Thymus (tissue), 11 donors: Measurements from ENCODE around the gene DIP2C. TPM values are rescaled to one million over a fixed set of nuclear protein-coding genes. Genes with fewer than 3 reads are reported as not detected.
"Not testable (repeated sequence)": the region's sequence is repeated elsewhere in the genome, so short reads cannot be mapped to it uniquely, and the experiment has no call there.

Source experiments
- DNase-seq, 9 donors: peaks; one replicate each; pipeline ENCODE4 v3.0.0-alpha.2; 2013; ENCODE audit warnings: low spot score in 9 of 9, low read depth in 6 of 9, missing footprints in 1 of 9
- H3K27ac ChIP-seq, 2 donors: one replicate each; pipeline ENCODE4 v1.5.1; 2013; ENCODE audit warnings: control low read depth in 1 of 2, low read depth in 1 of 2, low read length in 1 of 2, mild to moderate bottlenecking in 1 of 2, moderate library complexity in 1 of 2
- H3K27me3 ChIP-seq, 2 donors: one replicate each; pipeline ENCODE4 v1.5.1; 2013; ENCODE audit warnings: low read length in 1 of 2; ENCODE audit not compliant: control insufficient read depth in 2 of 2, insufficient read depth in 1 of 2
- H3K36me3 ChIP-seq, 2 donors: one replicate each; pipeline ENCODE4 v1.5.1; 2013; ENCODE audit warnings: low read length in 1 of 2, mild to moderate bottlenecking in 1 of 2, moderate library complexity in 1 of 2; ENCODE audit not compliant: control insufficient read depth in 2 of 2, insufficient read depth in 2 of 2
- H3K4me1 ChIP-seq, 2 donors: one replicate each; pipeline ENCODE4 v1.5.1; 2013; ENCODE audit warnings: low read length in 2 of 2; ENCODE audit not compliant: control insufficient read depth in 2 of 2, insufficient read depth in 2 of 2
- H3K4me3 ChIP-seq, 2 donors: one replicate each; pipeline ENCODE4 v1.5.1; 2013; ENCODE audit warnings: low read length in 2 of 2, control low read depth in 1 of 2, mild to moderate bottlenecking in 1 of 2
- H3K9me3 ChIP-seq, 2 donors: one replicate each; pipeline ENCODE4 v1.5.1; 2013; ENCODE audit warnings: low read length in 1 of 2, mild to moderate bottlenecking in 1 of 2; ENCODE audit not compliant: control insufficient read depth in 2 of 2, insufficient read depth in 1 of 2
- WGBS: extraction: QIAGEN DNeasy Blood & Tissue Kit; methylation state at CpG from one replicate; pipeline ENCODE4 v1.1.7; 2013; 5-methylcytosine and 5-hydroxymethylcytosine counted together
- polyA plus RNA-seq: library from polyadenylated mRNA; stranded (reverse); fragments of 200-250 nt; gene quantifications from one replicate; pipeline ENCODE4 v1.2.3, GENCODE V29; 2013
- total RNA-seq: library from RNA; stranded (reverse); fragments of 120-200 nt; gene quantifications from one replicate; pipeline ENCODE4 v1.2.4, GENCODE V29; 2013
- donor health status: healthy.

DIP2C gene
- total and polyA plus RNA-seq, 2 donors, result 2.2 to 3.4 TPM

GRCh38 chr10:479706-480497 lies 209.6 kb downstream of the DIP2C start:
- not testable (repeated sequence) for H3K27ac ChIP-seq, H3K27me3 ChIP-seq, DNase-seq, H3K4me3 ChIP-seq, H3K36me3 ChIP-seq, H3K4me1 ChIP-seq
- WGBS, result 98% methylated on average over 33 of the region's 33 CpGs
- H3K9me3 ChIP-seq, result peaks cover 0 to 10% of the 10 kb centered on the region in 2 donors

DNA sequence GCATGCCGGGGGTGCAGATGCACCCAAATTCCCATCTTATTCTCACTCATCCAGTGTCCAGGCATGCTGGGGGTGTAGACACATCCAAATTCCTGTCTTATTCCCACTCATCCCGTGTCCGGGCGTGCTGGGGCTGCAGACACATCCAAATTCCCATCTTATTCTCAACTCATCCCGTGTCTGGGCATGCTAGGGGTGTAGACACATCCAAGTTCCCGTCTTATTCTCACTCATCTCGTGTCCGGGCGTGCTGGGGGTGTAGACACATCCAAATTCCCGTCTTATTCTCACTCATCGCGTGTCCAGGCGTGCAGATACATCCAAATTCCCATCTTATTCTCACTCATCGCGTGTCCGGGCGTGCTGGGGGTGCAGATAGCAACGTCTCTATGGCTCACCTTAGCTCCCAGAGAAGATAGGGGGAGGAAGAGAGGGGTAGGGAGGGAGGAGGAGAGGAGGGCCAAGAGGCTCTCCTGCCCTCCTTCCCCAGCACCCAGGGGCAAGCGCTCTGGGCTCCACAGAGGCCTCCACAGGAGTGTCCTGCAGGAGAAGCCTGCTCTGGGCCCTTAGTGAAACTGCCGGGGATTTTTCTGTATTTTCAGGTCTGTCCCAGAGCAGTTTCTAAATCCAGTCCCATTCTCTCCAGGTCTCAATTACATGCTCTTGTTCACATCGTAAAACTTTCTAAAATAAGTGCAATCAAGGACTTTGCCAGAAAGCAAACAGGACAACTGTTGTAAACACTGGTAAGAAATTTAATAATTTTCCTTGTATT lies 210.8 kb downstream of the DIP2C start:
- Histone ChIP-seq H3K27ac (no peak overlapping the region), H3K27me3 (peaks cover 0 to 3% of the 10 kb centered on the region in 2 donors), H3K9me3 (peaks cover 0 to 10% of the 10 kb centered on the region in 2 donors), H3K36me3 (no peaks in the 10 kb centered on the region), H3K4me3 (no peak overlapping the region), H3K4me1 (peaks cover 0 to 2% of the 10 kb centered on the region in 2 donors)
- WGBS, result 96% methylated on average over 21 of the region's 21 CpGs
- no peak for DNase-seq

DNA sequence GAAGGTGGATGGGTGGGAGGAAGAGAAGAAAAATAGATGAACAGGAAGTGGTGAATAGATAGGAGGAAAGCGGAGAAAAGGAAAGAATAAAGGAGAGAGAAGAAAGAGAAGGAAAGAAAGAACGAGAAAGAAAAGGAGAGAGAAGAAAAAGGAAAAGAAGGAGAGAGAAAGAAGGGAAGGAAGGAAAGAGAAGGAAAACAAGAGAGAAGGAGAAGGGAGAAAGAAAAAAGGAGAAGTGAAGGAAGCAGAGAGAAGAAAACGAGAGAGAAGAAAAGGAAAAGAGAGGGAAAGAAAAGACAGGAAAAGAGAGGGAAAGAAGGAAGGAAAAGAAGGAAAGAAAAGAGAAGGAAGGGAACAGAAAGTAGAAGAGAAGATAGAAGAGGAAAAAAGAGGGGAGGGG lies 211.8 kb downstream of the DIP2C start:
- 92% methylated on average over 3 of the region's 3 CpGs for WGBS
- H3K36me3 ChIP-seq, result no peaks in the 10 kb centered on the region
- DNase-seq, result no peak
- peaks cover 0 to 10% of the 10 kb centered on the region in 2 donors for H3K9me3 ChIP-seq
- peaks cover 0 to 3% of the 10 kb centered on the region in 2 donors for H3K27me3 ChIP-seq
- H3K4me3 ChIP-seq, result no peak overlapping the region
- H3K27ac ChIP-seq, result no peak overlapping the region
- peaks cover 0 to 2% of the 10 kb centered on the region in 2 donors for H3K4me1 ChIP-seq

- WGBS, result 93% methylated on average over 6 of the region's 6 CpGs
Measured at GRCh38 chr10:476455-476780, 213.1 kb downstream of the DIP2C start.

GRCh38 chr10:475709-476454 lies 213.6 kb downstream of the DIP2C start:
- 90% methylated on average over 23 of the region's 23 CpGs for WGBS
- peaks cover 0 to 3% of the 10 kb centered on the region in 2 donors for H3K27me3 ChIP-seq
- no peak for DNase-seq
- H3K36me3 ChIP-seq, result no peaks in the 10 kb centered on the region
- peaks cover 0 to 10% of the 10 kb centered on the region in 2 donors for H3K9me3 ChIP-seq
- no peak overlapping the region for H3K4me3 ChIP-seq
- no peak overlapping the region for H3K27ac ChIP-seq
- peaks cover 0 to 8% of the 10 kb centered on the region in 2 donors for H3K4me1 ChIP-seq

More at GRCh38 chr10:476455-476780, 213.1 kb downstream of the DIP2C start:
- Histone ChIP-seq H3K4me3 (no peak overlapping the region), H3K4me1 (peaks cover 0 to 3% of the 10 kb centered on the region in 2 donors), H3K27ac (no peak overlapping the region), H3K36me3 (no peaks in the 10 kb centered on the region), H3K27me3 (peaks cover 0 to 3% of the 10 kb centered on the region in 2 donors), H3K9me3 (peaks cover 0 to 10% of the 10 kb centered on the region in 2 donors)
- no peak for DNase-seq

GRCh38 chr10:474946-475345 lies 214.5 kb downstream of the DIP2C start:
- peaks cover 0 to 3% of the 10 kb centered on the region in 2 donors for H3K27me3 ChIP-seq
- 91% methylated on average over 9 of the region's 9 CpGs for WGBS
- no peak overlapping the region for H3K27ac ChIP-seq
- H3K36me3 ChIP-seq, result no peaks in the 10 kb centered on the region
- no peak overlapping the region for H3K4me3 ChIP-seq
- peaks cover 0 to 10% of the 10 kb centered on the region in 2 donors for H3K9me3 ChIP-seq
- peaks cover 0 to 18% of the 10 kb centered on the region in 2 donors for H3K4me1 ChIP-seq
- no peak for DNase-seq

DNA sequence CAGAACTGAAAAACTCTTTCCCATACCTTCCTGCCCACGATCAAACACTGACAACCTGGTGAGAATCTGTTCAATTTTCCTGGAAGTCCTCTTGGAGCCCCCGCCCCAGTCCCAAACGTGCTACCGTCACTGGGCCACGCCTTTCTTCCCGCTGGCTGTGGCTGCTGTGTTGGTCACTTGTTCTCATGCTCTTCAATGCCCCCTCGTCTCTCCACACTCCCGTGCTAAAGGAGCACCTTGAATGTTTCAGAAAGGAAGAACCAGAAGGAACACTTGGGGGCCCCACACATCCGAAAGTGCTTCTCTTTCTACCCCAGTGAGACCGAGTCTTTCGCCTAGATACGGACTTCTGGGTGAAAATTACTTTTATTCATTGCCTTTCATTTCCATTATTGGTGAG lies 215.1 kb downstream of the DIP2C start:
- no peak for DNase-seq
- no peak overlapping the region for H3K27ac ChIP-seq
- H3K27me3 ChIP-seq, result peaks cover 0 to 3% of the 10 kb centered on the region in 2 donors
- H3K4me1 ChIP-seq, result peaks cover 0 to 23% of the 10 kb centered on the region in 2 donors
- 86% methylated on average over 12 of the region's 12 CpGs for WGBS
- no peak overlapping the region for H3K4me3 ChIP-seq
- H3K36me3 ChIP-seq, result no peaks in the 10 kb centered on the region
- H3K9me3 ChIP-seq, result peaks cover 0 to 15% of the 10 kb centered on the region in 2 donors

- WGBS, result 94% methylated on average over 31 of the region's 31 CpGs
- Histone ChIP-seq H3K36me3 (no peaks in the 10 kb centered on the region), H3K9me3 (peaks cover 0 to 13% of the 10 kb centered on the region in 2 donors), H3K4me3 (no peak overlapping the region), H3K27me3 (peaks cover 0 to 3% of the 10 kb centered on the region in 2 donors), H3K27ac (no peak overlapping the region), H3K4me1 (peaks cover 0 to 24% of the 10 kb centered on the region in 2 donors)
- DNase-seq, result no peak
Measured at GRCh38 chr10:472241-472910, 217.1 kb downstream of the DIP2C start.
